WTC11 (cell line): Measurements from ENCODE around the gene FKBP4. TPM values are rescaled to one million over a fixed set of nuclear protein-coding genes. Genes with fewer than 3 reads are reported as not detected.

Experiments used
- ATAC-seq: fragments of 200-7000 bp; cut with Tn5 transposase; 2 replicates; pipeline ENCODE4 v1.10.0; 2021; ENCODE audit warnings: mild to moderate bottlenecking, moderate library complexity
- CTCF ChIA-PET: fragments of 300-600 bp; sonication (Branson Sonifier 250); formaldehyde crosslinking; loops from one replicate; lab custom pipeline; 2021; ENCODE audit warnings: antibody characterized with exemption; lab: Charles Lee
- POLR2A ChIA-PET: fragments of 350-600 bp; sonication (Branson Sonifier 250); formaldehyde crosslinking; loops from one replicate; lab custom pipeline; 2021; ENCODE audit warnings: antibody characterized with exemption; lab: Charles Lee
- DNase-seq: peaks from one replicate; pipeline ENCODE4 v3.0.0; 2021; ENCODE audit warnings: low spot score
- H3K27ac Mint-ChIP-seq: 2 replicates; pipeline ENCODE4 v1.8.0; 2021; ENCODE audit warnings: mixed read lengths
- H3K27me3 Mint-ChIP-seq: 2 replicates; pipeline ENCODE4 v1.8.0; 2021; ENCODE audit warnings: low read depth, mild to moderate bottlenecking, moderate library complexity, mixed read lengths
- H3K36me3 Mint-ChIP-seq: 2 replicates; pipeline ENCODE4 v1.8.0; 2021; ENCODE audit warnings: mixed read lengths
- H3K4me1 Mint-ChIP-seq: 2 replicates; pipeline ENCODE4 v1.8.0; 2022; ENCODE audit warnings: mixed read lengths
- H3K4me3 Mint-ChIP-seq: 2 replicates; pipeline ENCODE4 v1.8.0; 2021; ENCODE audit warnings: mild to moderate bottlenecking, moderate library complexity, mixed read lengths
- H3K9me3 Mint-ChIP-seq: 2 replicates; pipeline ENCODE4 v1.8.0; 2021; ENCODE audit warnings: mixed read lengths
- CREM ChIP-seq: sonication (generic); formaldehyde crosslinking; IDR thresholded peaks from 2 replicates; pipeline ENCODE4 v1.8.1; 2022; ENCODE audit warnings: mild to moderate bottlenecking, missing genetic modification reagents, moderate library complexity
- ELF4 ChIP-seq: sonication (generic); formaldehyde crosslinking; IDR thresholded peaks from 2 replicates; pipeline ENCODE4 v1.8.1; 2022; ENCODE audit warnings: low read depth, mild to moderate bottlenecking, moderate library complexity, missing genetic modification reagents
- ERG ChIP-seq: fragments of 250-450 bp; sonication (Bioruptor Pico); IDR thresholded peaks from 2 replicates; pipeline ENCODE4 v1.8.0; 2021; ENCODE audit warnings: mild to moderate bottlenecking
- ESRRA ChIP-seq: sonication (generic); formaldehyde crosslinking; IDR thresholded peaks from 2 replicates; pipeline ENCODE4 v1.8.1; 2022; ENCODE audit warnings: mild to moderate bottlenecking, missing genetic modification reagents, borderline replicate concordance
- FOXP1 ChIP-seq: sonication (generic); formaldehyde crosslinking; IDR thresholded peaks from 2 replicates; pipeline ENCODE4 v1.8.0; 2022; ENCODE audit warnings: missing genetic modification reagents, mild to moderate bottlenecking, moderate library complexity, borderline replicate concordance
- FOXP4 ChIP-seq: sonication (generic); formaldehyde crosslinking; IDR thresholded peaks from 2 replicates; pipeline ENCODE4 v1.8.0; 2022; ENCODE audit warnings: mild to moderate bottlenecking, missing genetic modification reagents
- GRHL2 ChIP-seq: fragments of 250-450 bp; sonication (Bioruptor Pico); IDR thresholded peaks from 2 replicates; pipeline ENCODE4 v1.8.0; 2022; ENCODE audit warnings: mild to moderate bottlenecking, moderate library complexity; ENCODE audit not compliant: insufficient replicate concordance, severe bottlenecking
- GTF2I ChIP-seq: fragments of 250-450 bp; sonication (Bioruptor Pico); conservative IDR thresholded peaks from 2 replicates; pipeline ENCODE4 v1.4.0; 2021; ENCODE audit warnings: mild to moderate bottlenecking
- JUN ChIP-seq: sonication (generic); formaldehyde crosslinking; IDR thresholded peaks from 2 replicates; pipeline ENCODE4 v1.8.0; 2023; ENCODE audit warnings: mild to moderate bottlenecking, missing genetic modification reagents
- MLX ChIP-seq: sonication (generic); formaldehyde crosslinking; IDR thresholded peaks from 2 replicates; pipeline ENCODE4 v1.8.1; 2023; ENCODE audit warnings: mild to moderate bottlenecking, missing genetic modification reagents, moderate library complexity
- NFE2L1 ChIP-seq: sonication (generic); formaldehyde crosslinking; IDR thresholded peaks from 2 replicates; pipeline ENCODE4 v1.8.1; 2023; ENCODE audit warnings: missing genetic modification reagents
- NR3C1 ChIP-seq: sonication (generic); formaldehyde crosslinking; conservative IDR thresholded peaks from 2 replicates; pipeline ENCODE4 v1.8.1; 2023; ENCODE audit warnings: low read depth, mild to moderate bottlenecking, missing genetic modification reagents
- RORB ChIP-seq: fragments of 250-450 bp; sonication (Bioruptor Pico); IDR thresholded peaks from 2 replicates; pipeline ENCODE4 v1.9.0; 2021; ENCODE audit warnings: mild to moderate bottlenecking
- ZNF219 ChIP-seq: sonication (generic); formaldehyde crosslinking; IDR thresholded peaks from 2 replicates; pipeline ENCODE4 v1.8.0; 2023; ENCODE audit warnings: missing genetic modification reagents, mild to moderate bottlenecking, borderline replicate concordance
- ZNF232 ChIP-seq: sonication (generic); formaldehyde crosslinking; IDR thresholded peaks from 2 replicates; pipeline ENCODE4 v1.8.0; 2022; ENCODE audit warnings: mild to moderate bottlenecking, missing genetic modification reagents
- ZNF512 ChIP-seq: sonication (generic); formaldehyde crosslinking; IDR thresholded peaks from 2 replicates; pipeline ENCODE4 v1.8.1; 2022; ENCODE audit warnings: missing genetic modification reagents, borderline replicate concordance
- ZNF532 ChIP-seq: fragments of 250-450 bp; sonication (Bioruptor Pico); IDR thresholded peaks from 2 replicates; pipeline ENCODE4 v1.9.0; 2021; ENCODE audit warnings: mild to moderate bottlenecking, borderline replicate concordance
- ZSCAN18 ChIP-seq: fragments of 250-450 bp; sonication (Bioruptor Pico); IDR thresholded peaks from 2 replicates; pipeline ENCODE4 v2.1.2; 2022; ENCODE audit warnings: mild to moderate bottlenecking, moderate library complexity
- total RNA-seq: library from RNA; stranded (reverse); gene quantifications from 3 replicates; pipeline ENCODE4 v1.2.3, GENCODE V29; 2021

The FKBP4 gene
- total RNA-seq, 1 experiment from 2014 or later, result 257 TPM

- H3K36me3 Mint-ChIP-seq, result peaks cover 13% of the 10 kb centered on the region
- H3K4me3 Mint-ChIP-seq, result peak within 1 kb of the TSS; percentile 24
- CTCF ChIA-PET, result interaction anchor here (0.6 to 4.0 kb wide), 12 partner anchors 11 to 351 kb away, joined by 3 to 45 read pairs (median 3); no protein-coding TSS in a partner anchor
- TF ChIP-seq CREM, result no peak
- TF ChIP-seq FOXP1 (CRISPR knock-in tag), result 0 out of 2 replicates have a peak, but pooled peaks have one; percentile 18
- POLR2A ChIA-PET, result interaction anchor here (0.6 to 1.1 kb wide), 3 partner anchors 51 to 218 kb away, joined by 3 to 4 read pairs (median 3); no protein-coding TSS in a partner anchor
- no peak within 1 kb of the TSS for H3K27ac Mint-ChIP-seq
- no peaks in the 10 kb centered on the region; the same call in none of the 2 replicates for H3K27me3 Mint-ChIP-seq
- ATAC-seq (peak; percentile 67), DNase-seq (peak; percentile 51)
- peaks cover 16% of the 10 kb centered on the region for H3K4me1 Mint-ChIP-seq
- no peaks in the 10 kb centered on the region for H3K9me3 Mint-ChIP-seq
These were observed 40.1 kb downstream of the FKBP4 start, which contains the start of gene NRIP2 for GRCh38 chr12:2834581-2835491. Gene NRIP2 (minus strand): TSS chr12:2835035. CDS start chr12:2834983, 52 bp downstream.

GRCh38 chr12:2835691-2836403, 41.1 kb downstream of the FKBP4 start:
- H3K27ac Mint-ChIP-seq, result no peak overlapping the region
- no peak for TF ChIP-seq NFE2L1 (CRISPR knock-in tag)
- TF ChIP-seq GRHL2 (CRISPR knock-in tag), result no peak
- no peak for TF ChIP-seq RORB (CRISPR knock-in tag)
- no peak for TF ChIP-seq FOXP4 (CRISPR knock-in tag)
- no peak for TF ChIP-seq NR3C1
- no peak for TF ChIP-seq ZNF219 (CRISPR knock-in tag)
- TF ChIP-seq ELF4 (CRISPR knock-in tag), result no peak
- no peak for TF ChIP-seq CREM
- no peak for TF ChIP-seq ZNF512 (CRISPR knock-in tag)
- TF ChIP-seq ERG, result no peak
- no peak for TF ChIP-seq JUN
- TF ChIP-seq ZSCAN18 (CRISPR knock-in tag), result no peak
- no peak for TF ChIP-seq GTF2I (CRISPR knock-in tag)
- TF ChIP-seq ESRRA (CRISPR knock-in tag), result no peak
- TF ChIP-seq MLX (CRISPR knock-in tag), result no peak
- no peak for TF ChIP-seq ZNF232 (CRISPR knock-in tag)
- TF ChIP-seq ZNF532 (CRISPR knock-in tag), result no peak
- TF ChIP-seq, all 79 proteins: peak for 0
- no peak for DNase-seq
- Mint-ChIP-seq H3K4me3 (no peak overlapping the region), H3K36me3 (peaks cover 15% of the 10 kb centered on the region), H3K4me1 (peaks cover 16% of the 10 kb centered on the region), H3K27me3 (no peaks in the 10 kb centered on the region; the same call in none of the 2 replicates), H3K9me3 (no peaks in the 10 kb centered on the region)
- ATAC-seq, result no peak
- ChIA-PET POLR2A (no interaction called here), CTCF (interaction anchor here (0.6 to 4.0 kb wide), 5 partner anchors 10 to 96 kb away, joined by 3 to 45 read pairs (median 8); no protein-coding TSS in a partner anchor)
